ENCODE results near the gene CKS2. TPM values are rescaled to one million over a fixed set of nuclear protein-coding genes. Genes with fewer than 3 reads are reported as not detected.

CKS2 gene
- total RNA-seq, 4 donors from 2014 or later: 9.8 to 34.1 (median 20.3) TPM

- TF ChIP-seq CTCF (IDR thresholded peaks at IDR 0.05): no peak
- DNase-seq (ENCODE audit: low spot score): no peak
Observed at GRCh38 chr9:89319015-89319905, 8.3 kb downstream of the CKS2 start.

GRCh38 chr9:89323390-89323789 lies 12.4 kb downstream of the CKS2 start:
- DNase-seq (ENCODE audit: low spot score): no peak

More at GRCh38 chr9:89319015-89319905, 8.3 kb downstream of the CKS2 start:
- ATAC-seq (ENCODE audit: low FRiP score): no peak

GRCh38 chr9:89325733-89326132 lies 14.7 kb downstream of the CKS2 start:
- no peak for ATAC-seq (ENCODE audit: low FRiP score)
- no peak for TF ChIP-seq CTCF (IDR thresholded peaks at IDR 0.05)

More at GRCh38 chr9:89323390-89323789, 12.4 kb downstream of the CKS2 start:
- TF ChIP-seq CTCF (IDR thresholded peaks at IDR 0.05): no peak
- no peak for ATAC-seq (ENCODE audit: low FRiP score)

GRCh38 chr9:89328064-89328463 lies 17.1 kb downstream of the CKS2 start:
- ATAC-seq (ENCODE audit: low FRiP score): no peak
- DNase-seq (ENCODE audit: low spot score): no peak
- no peak for TF ChIP-seq CTCF (IDR thresholded peaks at IDR 0.05)

More at GRCh38 chr9:89325733-89326132, 14.7 kb downstream of the CKS2 start:
- DNase-seq (ENCODE audit: low spot score): no peak

- DNase-seq (ENCODE audit: low spot score) (no peak), ATAC-seq (ENCODE audit: low FRiP score) (no peak)
- no peak for TF ChIP-seq CTCF (IDR thresholded peaks at IDR 0.05)
Observed at GRCh38 chr9:89329917-89330316, 18.9 kb downstream of the CKS2 start.

- ATAC-seq (ENCODE audit: low FRiP score): no peak
- no peak for DNase-seq (ENCODE audit: low spot score)
- no peak for TF ChIP-seq CTCF (IDR thresholded peaks at IDR 0.05)
Observed at GRCh38 chr9:89330513-89330912, 19.5 kb downstream of the CKS2 start.

- ATAC-seq (ENCODE audit: low FRiP score): no peak
- TF ChIP-seq CTCF (IDR thresholded peaks at IDR 0.05): no peak
Observed at GRCh38 chr9:89339807-89340206, 28.8 kb downstream of the CKS2 start.

More at GRCh38 chr9:89339807-89340206, 28.8 kb downstream of the CKS2 start:
- DNase-seq (ENCODE audit: low spot score): no peak
